GM21576 (cell line): Measurements from ENCODE around the gene GLB1L2.

Experiments
- ATAC-seq: cut with Tn5 transposase; IDR thresholded peaks from one replicate; pipeline ENCODE4 v1.9.1; 2021; ENCODE audit warnings: mild to moderate bottlenecking, moderate library complexity; ENCODE audit not compliant: unreplicated experiment

The GLB1L2 gene

DNA sequence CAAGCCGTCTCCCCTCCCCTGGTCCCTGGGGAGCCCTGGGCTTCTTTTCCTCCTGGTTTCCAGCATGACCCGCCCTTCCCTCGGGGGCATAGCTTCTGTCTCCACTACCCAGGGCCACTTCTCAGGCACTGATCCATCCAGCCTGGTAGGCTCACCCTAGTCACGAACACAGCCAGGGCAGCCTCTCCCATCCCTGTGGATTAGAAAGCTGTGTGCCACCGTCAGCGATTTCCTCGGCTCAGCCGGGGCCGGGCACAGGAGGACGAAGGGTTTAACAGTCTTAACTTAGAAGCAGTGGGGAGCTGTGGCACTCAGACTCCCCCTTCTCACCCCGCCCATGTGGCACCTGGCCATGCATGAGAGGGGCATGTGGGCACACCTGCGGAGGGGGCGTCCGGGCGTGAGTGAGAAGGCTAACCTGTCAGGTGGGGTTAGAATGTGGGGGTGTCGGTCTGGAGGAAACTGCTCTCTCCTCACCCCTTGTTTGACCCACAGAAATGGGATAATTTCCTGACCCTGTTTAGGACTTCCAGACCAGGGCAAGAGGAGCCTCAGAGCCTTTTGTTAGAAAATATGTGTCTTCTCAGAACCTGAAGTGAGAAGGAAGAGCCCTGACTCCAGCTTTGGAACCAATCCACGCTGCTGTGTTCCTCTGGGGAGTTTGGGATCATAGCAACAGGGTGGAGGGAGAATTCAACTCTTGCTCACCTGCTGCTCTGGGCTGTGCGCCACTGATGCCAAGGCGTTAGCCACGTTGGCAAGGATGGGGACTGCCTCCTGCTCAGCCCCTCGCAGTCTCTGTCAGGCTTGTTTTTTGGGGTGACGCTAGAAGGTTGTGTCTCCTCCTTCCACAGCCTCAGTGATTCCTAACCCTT lies 14.6 kb downstream of the GLB1L2 start:
- no peak for ATAC-seq

DNA sequence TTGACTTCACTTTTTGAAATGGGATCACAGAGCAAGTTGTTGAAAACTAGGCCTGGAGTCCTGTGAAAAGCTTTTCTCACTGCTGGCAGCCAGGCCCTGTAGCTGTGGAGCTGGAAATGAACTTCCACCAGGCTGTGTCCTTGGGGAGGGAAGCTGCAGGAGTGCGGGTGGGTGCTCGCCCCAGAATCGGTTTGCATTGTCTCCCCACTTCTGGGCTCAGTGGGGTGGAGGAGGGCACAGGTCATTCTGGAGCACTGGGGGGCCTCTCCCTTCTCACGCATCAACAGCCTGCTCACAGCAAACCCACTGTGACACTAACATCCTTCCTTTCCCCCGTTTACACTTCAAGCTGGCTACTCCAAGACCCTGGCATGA lies 15.2 kb downstream of the GLB1L2 start:
- no peak for ATAC-seq

DNA sequence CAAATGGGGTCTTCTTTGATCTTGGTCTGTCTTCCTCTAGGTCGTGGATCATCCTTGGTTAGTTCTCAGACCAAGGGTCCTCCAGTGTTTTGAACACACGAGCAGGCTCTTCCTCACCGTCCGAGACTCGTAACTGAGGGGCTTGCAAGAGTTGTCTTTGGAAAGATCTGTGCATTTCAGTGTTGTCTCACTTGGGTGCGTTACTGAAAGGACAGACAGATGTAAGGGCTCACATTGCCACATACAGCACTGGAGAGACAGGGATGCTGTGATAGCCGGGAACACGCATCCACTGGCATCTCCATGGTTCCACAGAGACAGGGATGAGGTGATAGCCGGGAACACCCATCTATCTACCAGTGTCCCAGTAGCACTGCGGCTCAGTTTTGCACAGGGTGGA lies 15.7 kb downstream of the GLB1L2 start:
- ATAC-seq = no peak

DNA sequence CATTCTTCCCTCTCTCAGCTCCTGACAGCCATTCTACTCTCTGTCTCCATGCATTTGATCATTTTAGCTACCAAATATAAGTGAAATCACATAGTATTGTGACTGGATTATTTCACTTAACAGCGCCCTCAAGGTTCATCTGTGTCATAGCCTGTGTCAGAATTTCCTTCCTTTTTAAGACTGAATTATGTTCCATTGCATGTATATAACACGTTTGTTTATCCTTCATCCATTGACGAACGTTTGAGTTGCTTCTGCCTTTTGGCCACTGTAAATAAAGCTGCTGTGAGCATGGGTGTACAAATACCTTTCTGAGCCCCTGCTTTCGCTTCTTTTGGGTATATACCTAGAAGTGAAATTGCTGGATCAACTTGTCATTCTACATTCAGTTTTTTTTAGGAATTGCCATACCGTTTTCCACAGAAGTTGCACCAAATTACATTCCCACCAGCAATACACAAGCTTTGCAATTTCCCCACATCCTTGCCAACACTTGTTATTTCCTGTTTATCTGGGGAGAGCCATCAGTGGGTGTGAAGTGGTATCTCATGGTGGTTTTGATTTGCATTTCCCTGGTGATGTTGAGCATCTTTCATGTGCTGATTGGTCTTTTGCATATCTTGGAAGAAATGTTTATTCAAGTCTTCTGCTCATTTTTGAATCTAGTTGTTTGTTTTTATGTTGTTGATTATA lies 17.5 kb downstream of the GLB1L2 start:
- no peak for ATAC-seq

DNA sequence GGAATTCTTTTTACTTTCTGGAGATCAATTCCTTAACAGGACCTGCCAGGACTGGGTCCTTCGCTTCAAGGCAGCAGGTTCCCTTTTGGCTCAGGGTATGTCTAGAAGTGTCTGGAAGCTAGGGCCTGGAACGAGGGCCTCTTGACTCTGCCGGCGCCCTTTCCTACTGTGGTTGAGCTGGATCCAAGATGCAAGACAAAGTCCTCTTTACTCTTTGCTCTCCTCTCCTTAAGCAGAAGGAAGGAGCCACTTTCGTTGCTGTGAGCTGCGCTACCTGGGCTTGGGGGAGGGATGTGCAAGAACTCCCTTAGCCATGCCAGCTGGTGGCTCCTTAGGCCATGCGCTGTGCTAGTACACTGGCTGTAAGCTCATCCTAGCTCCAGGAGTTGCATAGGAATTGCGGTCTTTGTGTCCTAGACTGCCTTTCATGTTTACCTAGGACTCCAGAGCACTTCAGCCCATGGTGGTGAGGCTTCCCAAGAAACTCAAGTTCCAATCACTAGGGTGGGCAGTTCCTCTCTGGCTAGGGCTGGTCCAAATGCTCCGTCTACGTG lies 18.1 kb downstream of the GLB1L2 start:
- peak; percentile 10 for ATAC-seq

DNA sequence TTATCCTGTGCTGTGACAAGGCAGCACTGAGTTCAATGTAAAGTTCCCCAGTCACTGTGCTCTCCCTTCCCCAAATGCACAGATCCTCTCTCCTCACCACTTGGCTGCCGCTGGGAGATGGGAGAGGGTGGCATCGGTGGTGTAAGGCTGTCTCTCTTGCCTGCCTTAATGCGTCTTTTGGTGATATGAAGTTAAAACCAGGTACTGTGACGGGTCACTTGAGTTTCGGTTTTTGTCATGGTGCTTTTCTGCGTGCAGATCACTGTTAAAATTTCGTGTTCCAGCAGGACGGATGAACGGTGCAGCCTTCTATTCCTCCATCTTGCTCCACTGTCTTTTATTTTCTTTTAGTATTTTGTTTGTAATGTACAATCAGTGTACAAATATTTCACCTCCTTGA lies 18.6 kb downstream of the GLB1L2 start:
- peak; percentile 75 for ATAC-seq

DNA sequence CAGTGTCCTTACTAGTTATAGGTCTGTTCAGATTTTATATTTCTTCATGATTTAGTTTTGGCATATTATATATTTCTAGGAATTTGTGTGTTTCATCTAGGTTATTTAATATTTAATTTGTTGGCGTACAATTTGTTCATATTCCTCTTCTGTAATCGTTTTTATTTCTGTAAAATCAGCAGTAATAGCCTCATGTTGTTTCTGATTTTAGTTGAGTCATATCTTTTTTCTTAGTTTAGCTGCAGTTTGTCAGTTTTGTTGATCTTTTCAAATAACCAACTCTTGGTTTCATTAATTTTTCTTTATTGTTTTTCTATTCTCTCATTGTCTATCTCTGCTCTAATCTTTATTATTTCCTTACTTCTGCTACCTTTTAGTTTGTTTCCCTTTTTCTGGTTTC lies 20.3 kb downstream of the GLB1L2 start:
- ATAC-seq = no peak

DNA sequence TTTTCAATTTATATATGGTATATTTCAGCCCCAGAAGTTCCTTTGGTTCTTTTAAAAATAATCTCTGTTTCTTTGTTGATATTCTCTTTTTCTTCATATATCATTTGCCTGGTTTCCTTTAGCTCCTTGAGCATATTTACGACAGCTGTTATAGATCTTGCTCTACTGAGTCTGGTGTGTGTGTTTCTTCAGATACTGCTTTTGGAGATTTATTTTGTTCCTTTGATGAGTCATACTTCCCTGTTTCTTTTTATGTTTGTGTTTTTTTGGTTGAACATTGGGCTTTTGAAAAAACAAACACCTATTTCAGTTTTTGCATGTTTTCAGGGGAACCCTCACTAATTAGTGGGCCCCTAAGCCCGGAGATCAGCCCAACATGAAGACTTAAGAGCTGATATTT lies 23.3 kb downstream of the GLB1L2 start:
- no peak for ATAC-seq

DNA sequence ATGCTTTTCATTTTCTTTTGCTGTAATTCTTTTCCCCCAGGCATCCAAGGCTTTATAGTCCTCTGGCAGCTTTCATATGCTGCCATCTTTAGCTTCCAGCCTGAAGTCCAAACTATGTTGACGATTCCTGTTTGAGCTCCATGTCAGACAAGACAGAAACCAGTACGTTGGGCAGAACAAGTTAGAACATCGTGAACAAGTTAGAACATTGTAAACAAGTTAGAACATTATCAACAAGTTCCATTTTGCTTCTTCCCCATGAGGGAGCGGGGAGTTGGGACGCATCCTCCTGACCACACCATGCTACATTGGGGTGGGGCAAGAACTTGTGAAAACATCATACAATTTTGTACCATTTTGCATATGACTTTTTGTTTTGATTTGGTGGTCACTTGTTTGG lies 23.9 kb downstream of the GLB1L2 start:
- ATAC-seq = no peak

DNA sequence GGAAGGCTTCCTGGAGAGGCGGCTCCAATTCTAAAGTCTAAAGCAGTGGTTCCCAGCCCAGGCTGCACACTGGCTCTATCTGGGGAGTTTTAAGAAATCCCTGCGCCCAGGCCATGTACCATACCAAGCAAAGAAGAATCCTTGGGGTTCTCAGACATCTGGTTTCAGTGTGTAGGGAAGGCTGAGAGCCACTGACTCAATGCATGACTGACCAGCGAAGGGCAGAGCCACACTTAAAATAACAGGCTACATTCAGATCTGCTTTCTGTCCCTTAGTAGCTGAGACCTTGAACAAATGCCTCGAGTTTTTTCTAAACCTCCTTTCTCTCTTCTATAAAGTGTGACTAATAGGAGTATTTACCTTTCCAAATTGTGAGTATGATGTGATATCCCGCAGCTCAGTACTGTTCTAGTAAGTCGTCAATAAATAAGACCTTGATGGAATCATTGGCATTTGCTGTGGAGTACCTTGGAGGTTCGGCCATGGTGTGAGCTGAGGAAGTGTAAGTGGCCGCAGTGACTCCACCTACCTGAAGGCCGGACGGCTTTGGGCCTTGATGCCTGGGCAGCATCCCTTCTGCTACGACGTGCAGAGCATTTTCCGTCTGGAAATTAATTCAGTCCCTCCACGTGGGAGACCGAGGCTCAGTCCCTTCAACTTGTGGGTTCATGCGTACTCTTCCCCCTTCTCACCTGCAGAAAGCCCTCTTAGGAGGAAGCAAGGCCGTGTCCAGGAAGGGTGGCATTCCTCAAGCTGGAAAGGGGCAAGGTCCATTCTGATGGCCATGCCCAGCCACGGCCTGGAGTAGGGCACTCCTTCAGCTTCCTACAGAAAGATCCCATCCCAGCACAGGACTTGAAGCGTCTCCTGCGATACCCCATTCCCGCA lies 25.1 kb downstream of the GLB1L2 start:
- no peak for ATAC-seq

DNA sequence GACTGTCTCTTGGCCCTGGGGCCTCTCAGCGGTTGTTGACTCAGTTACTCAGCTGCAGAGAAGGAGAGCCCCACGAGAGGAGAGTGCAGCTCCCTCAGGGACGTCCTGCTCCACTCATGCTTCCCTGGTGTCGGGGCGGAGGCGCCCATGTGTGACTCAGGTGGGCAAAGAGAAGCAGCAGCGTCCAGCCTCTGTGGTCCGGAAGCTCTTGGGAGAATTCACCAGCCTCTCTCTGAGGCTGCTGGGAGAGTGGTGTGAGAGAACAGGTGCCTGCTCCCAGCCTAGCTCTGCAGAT lies 25.7 kb downstream of the GLB1L2 start:
- no peak for ATAC-seq

DNA sequence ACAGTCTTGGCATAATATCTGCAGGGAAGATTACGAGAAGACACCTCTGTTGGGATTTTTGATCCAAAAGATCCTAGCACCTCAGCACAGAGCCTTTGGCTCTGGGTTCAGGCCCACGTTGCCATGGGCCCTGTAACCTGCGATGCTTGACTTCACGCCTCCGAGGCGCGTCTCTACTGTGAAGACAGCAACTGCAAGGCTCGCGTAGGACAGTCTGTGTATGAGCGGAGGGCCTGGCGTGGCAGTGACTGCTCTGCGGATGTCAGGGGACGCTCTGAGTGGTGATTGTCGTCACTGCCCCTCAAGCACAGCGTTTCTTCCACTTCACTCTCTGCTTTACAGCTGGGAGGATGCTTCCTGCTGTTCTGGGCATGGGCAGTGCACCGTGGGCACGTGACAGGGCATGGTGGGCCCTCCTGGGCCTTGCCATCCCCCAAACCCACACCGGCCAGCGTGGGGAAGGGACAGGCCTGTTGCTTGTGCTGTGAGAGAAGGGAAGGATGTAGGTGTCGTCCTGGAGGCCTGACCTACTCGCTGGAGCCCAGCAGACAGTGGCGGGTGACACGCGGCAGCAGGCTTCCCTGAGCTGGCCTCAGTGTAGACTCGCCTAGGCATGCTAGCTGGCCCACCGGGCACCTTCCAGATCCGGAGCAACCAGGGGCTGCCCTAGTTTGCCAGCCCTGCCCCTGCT lies 26.5 kb downstream of the GLB1L2 start:
- no peak for ATAC-seq

DNA sequence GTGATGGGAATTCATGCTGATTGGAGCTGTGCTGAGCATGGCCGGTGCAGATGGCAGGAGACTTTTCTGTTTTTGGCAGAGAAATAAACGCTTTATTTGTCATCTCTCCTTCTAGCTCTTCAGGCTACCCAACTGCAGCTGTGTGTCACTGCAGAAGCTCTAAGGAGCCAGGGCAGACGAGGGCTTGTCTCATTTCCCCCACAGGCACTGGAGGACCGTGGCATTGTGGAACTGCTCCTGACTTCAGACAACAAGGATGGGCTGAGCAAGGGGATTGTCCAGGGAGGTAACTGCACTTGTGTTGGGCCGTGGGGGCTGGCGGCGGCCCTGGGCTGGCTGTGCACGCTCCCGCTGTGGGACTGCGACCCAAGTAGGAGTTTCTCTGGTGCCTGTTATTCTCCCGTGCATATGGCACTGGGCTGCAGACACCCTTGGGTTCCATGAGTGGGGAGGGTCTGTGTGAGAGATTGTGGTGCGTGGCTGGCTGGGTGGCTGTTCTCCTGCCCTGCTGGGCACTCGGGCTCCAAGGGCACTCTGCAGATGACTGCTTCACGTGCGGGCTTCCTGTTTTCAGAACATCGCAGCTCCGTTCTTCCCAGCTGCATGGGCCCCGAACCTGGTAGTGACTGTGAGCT lies 27.2 kb downstream of the GLB1L2 start:
- ATAC-seq = no peak

DNA sequence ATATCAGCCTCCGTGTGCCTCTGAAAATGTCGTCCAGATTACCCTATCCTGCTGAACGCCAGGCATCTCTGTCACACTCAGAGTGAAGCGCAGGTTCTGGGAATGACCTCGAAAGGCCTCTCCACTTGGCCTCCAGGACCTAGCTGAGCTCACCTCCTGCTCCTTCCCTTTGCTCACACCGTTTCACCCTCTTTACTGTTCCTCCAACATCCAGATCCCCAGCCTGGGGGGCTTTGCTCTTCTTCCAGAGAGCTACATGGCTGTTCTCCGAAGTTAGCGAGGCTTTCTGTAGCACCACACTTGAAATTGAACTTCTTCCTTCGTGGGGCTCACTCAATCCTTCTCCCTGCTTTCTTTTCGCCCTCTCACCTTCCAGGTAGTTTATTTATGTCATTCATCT lies 27.9 kb downstream of the GLB1L2 start:
- ATAC-seq = no peak

DNA sequence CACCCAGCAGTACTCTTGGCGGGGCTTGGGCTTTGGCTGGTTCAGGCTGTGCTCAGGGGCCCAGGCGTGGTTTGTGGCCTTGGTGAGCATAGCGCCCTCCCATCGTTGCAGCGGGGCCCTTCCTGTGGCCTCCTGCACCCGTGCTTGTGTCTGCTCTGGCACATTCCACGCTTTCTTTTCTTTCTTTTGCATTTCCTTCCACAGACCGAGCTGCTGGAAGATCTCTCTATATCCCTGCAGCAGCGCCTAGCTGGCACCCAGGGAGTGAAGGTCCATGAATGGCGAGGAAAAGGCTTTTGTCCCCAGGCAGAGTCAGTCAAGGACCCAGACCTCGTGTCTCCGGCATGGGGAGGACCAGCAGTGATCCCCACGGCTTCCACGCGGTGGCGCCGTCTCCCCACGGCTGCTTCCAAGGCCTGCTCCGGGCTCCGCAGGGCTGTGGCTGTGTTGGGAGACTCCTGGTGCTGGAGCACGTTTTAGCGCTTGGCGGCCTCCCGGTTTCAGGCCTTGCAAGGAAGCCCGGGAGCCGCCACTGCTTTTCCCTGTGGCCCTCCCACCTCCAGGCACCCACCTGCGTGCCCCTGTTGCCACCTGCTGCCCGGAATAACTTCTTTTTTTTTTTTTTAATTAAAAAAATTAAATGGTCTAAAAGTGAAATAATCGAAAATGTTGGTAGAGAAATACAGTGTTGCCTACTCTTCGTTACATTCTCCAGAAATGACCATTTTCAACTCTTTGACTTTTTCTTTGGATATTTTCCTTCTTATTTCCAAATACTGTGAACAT lies 28.5 kb downstream of the GLB1L2 start:
- peak; percentile 78 for ATAC-seq

DNA sequence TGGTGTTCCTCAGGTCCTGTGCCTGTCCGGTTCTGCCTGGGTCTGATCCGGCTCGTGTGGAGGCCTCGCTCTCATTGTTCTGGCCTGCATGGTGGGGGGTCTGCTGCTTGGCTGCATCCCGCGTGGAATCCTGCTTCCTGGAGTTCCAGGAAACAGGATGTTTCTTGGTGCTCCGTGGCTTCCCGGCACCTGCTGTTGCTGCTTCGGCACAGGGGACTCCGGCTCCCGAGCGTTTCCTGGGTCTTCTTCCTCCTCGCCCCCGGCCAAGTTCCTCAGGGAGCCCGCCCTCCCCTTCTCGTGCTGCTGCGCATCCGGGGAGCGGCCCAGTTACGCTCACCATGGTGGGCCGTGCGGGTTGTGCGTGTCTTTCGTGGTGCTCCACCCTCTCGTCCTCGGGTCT lies 29.9 kb downstream of the GLB1L2 start:
- no peak for ATAC-seq

DNA sequence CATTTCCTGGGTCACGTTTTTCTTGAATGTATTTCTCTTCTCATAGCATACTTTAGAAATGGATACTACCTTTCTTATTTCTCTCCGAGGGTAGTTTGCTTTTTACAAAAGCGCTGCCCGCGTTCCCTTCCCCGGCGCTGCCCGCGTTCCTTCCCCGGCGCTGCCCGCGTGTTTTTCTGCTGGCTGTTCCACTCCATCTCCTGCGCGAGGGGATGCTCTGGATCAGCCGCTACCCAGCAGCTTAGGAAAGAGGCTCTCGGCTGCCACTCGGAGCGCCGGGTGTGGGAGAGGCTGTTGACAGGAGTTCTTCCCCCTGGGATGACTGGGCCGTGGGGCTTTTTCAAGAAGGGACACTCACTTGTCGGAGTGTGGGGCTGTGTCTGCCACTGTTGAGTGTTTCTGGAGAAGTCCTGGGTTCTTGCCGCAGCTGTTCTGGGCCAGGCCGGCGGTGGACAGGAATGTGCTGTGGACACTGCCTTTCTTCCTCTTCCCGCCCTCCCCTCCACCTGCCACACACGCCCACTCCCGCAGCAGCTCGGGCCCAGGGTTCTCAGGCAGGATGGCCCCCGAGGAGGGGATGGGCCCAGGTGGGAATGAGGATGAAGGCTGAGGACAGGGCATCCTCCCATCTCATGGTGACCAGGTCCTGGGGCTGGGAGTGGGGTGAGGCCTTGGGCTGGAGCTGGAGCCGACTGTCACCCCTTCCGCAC lies 30.6 kb downstream of the GLB1L2 start:
- ATAC-seq = no peak

DNA sequence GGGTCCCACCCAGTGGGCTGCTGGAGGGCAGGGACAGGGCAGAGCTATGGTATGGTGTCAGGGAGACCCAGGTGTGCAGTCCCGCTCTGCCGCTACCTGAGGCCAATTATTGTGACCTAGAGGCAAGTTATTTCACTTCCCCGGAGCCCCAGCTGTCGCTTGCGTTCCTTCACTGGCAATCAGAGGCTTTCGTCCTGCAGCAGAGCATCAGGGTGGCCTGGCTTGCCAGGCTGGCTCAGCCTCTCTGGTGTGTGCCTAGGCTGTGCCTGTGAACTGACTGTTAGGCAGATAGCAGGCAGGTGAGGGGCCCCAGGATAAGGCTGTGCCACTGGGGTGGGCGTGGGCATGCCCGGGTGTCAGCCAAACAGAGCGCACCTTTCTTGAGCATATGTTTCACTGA lies 31.4 kb downstream of the GLB1L2 start:
- ATAC-seq = no peak

DNA sequence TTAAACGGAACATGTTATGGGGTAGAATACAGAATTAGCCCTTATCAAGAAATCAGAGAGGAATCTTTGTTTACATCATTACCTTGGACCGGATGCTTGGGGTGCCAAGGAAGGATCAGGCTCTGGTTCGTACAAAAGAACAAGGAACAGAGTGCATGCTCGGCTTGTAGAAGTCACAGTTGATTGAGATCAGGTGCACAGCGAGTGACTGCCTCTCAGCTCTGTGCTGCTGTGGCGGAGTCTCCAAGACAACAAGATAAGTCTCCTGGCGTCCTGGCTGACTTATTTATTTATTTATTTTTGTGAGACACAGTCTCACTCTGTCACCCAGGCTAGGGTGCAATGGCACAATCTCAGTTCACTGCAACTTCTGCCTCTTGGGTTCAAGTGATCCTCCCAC lies 31.8 kb downstream of the GLB1L2 start:
- ATAC-seq = no peak
